HG02610 (cell line): ENCODE results near the gene STAG1.
"Not testable (repeated sequence)": the region's sequence is repeated elsewhere in the genome, so short reads cannot be mapped to it uniquely, and the experiment has no call there.

Experiments
- ATAC-seq: cut with Tn5 transposase; IDR thresholded peaks from one replicate; pipeline ENCODE4 v1.9.1; 2021; ENCODE audit warnings: mild to moderate bottlenecking, moderate library complexity; ENCODE audit not compliant: unreplicated experiment

Gene STAG1

GRCh38 chr3:136604961-136605360 is 147.2 kb downstream of the STAG1 start:
- no peak for ATAC-seq

DNA sequence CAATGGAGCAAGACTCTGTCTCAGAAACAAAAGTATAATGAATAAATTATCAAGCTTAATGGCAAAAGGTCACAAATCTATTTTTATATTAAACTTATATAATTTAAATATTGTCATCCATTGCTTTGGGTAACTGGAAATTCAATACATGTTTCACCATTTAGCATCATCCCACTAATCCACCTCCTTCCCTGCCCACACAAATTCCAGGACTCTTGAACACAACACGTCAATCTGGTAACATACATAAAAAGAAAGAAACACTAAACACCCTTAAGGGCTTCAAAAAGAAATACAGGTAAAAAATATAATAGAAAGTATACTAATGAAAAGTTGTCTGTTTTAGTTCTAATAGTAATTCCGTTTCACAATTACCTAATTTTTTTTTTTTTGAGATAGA is 149.4 kb downstream of the STAG1 start:
- ATAC-seq, result no peak

DNA sequence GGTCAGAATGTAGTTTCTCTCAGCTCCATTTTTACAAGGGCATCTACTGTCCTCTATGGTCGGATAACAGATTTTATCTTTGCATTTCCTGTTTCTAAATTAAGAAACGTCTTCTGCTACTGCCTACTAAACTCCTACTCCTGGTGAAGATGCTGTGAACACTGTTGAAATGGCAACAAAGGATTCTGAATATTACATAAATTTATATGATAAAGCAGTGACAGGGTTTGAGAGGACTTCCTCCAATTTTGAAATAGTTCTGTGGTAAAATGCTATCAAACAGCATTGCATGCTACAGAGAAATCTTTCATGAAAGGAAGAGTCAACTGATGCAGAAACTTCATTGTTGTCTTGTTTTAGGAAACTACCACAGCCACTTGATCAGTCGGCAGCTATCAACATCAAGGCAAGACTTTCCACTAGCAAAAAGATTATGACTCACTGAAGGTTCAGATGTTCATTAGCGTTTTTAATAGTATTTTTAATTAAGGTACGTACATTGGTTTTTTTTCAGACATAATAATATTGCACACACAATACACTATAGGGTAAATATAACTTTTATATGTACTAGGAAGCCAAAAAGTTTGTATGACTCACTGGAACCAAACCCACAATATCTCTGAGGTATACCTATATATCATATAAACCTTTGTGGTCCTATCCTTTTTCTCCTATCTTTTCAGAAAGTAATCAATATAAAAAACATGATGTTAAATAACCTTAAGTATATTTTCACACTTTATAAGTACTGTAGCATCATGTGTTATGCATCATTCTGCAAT is 156.1 kb downstream of the STAG1 start:
- ATAC-seq, result no peak

DNA sequence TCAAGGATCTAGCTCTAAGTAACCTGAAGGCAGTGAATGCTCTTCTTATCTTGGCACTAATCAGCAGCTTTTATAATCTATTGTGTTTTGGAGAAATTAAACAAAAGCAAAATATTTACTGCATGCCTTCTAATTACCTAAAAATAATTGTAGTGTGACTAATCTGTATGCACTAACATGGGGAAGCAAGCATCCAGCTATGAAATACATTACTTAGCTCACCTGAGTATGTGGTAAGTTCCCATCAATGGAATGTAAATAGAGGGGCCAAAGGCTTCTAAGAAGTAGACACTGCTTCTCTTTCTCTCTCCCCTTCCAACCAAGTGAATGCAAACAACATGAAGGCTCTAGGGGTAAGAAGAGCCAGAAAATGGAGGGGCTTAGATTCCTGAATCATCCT is 165.6 kb downstream of the STAG1 start:
- ATAC-seq, result no peak

DNA sequence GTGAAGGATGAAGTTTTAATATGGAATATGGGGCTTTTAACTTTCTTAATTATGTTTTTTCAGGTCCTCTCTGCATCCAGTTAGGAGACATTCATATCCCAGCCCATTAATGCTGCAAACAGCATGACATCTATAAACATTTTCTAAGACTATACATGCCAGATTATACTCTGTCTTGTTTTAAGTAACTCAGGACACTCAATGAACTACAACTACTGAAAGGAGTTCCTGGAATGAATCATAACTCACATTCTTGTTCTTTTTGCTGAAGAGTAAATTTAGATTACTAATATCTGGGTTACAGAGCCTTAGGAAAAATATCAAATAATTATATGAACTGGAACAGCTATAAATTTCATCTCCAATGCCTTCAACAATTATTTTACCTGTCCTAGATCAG is 167.4 kb downstream of the STAG1 start:
- ATAC-seq, result peak; percentile 71

GRCh38 chr3:136583823-136584222 is 168.4 kb downstream of the STAG1 start:
- ATAC-seq, result no peak

DNA sequence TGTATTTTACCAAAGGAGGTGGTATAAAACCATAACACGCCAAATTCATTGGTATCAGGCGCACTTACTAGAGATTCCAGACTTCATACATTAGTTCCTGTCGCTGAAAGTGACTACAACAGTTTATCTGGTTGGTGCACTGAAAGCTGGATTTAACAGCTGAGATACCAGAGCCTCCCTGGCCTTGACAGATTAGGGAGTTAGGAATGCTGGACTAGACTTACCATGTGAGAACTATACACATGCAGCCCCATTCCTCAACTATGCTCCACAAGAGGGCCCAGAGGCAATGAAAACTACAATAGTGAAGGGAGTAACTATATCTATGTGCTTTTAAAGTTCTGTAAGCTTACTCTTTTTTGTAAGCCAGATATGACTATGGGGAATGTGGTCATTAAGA is 174.4 kb downstream of the STAG1 start:
- ATAC-seq, result no peak

DNA sequence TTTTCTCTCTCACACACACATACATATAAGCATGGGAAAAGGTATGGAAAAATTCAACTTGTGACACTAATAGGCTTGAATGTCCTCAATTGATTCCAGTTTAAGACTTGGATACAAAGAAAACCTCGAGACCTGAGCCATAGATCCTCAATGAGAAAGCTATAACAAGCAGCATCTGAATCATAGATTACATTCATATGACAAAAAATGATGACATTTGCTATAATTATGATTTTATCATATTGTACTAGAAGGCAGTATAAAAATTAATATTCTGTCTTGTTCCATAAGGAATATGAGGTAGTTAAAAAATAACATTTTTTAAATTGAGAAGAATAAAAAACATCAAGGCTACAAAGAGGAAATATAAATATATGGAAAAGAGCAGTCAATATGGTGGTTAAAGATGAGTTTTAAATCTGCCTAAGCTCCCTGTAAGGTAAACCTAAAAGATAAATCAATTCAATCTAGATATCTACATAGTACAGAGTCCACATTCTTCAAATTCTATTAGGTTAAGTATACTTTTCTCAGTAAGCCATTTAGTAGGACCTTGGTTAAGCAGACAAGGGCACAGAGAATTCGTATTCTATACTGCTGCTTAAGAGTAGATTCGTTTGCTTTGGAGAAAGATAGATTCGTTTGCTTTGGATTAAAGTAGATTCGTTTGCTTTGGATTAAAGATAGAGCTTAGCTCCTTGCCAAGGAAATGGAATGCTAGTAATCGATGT is 175.7 kb downstream of the STAG1 start:
- no peak for ATAC-seq

- ATAC-seq, result no peak
Measured at GRCh38 chr3:136567599-136568188, 184.5 kb downstream of the STAG1 start.

- ATAC-seq, result not testable (repeated sequence)
Measured at GRCh38 chr3:136564962-136565361, 187.2 kb downstream of the STAG1 start.

DNA sequence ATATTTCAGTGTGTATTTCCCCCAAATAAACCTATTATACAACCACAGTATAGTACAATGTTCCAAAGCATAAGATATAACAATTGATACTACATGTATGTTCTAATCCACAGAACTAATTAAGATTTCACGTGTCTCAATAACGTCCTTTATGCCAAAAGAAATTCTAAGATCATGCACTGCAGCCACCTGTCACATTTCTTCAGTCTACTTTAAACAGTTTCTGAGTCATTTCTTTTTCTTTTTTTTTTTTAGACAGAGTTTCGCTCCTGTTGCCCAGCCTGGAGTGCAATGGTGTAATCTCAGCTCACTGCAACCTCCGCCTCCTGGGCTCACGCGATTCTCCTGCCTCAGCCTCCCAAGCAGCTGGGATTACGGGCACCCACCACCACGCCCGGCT is 190.2 kb downstream of the STAG1 start:
- no peak for ATAC-seq

GRCh38 chr3:136559896-136560295 is 192.3 kb downstream of the STAG1 start:
- ATAC-seq, result no peak

DNA sequence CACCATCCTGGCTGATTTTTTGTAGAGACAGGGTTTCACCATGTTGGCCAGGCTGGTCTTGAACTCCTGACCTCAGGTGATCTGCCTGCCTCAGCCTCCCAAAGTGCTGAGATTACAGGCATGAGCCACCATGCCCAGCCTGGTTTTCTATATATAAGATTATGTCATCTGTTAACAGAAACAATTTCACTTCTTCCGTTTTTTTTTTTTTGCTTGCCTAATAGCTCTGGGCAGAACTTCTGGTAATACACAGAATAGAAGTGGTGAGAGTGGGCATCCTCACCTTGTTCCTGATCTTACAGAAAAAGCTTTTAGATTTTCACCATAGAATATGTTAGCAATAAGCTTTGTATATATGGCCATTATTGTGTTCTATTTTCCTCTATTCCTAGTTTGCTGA is 202.7 kb downstream of the STAG1 start:
- ATAC-seq, result not testable (repeated sequence)

GRCh38 chr3:136547293-136547692 is 204.9 kb downstream of the STAG1 start:
- ATAC-seq, result no peak

GRCh38 chr3:136546720-136547119 is 205.5 kb downstream of the STAG1 start:
- ATAC-seq, result no peak

DNA sequence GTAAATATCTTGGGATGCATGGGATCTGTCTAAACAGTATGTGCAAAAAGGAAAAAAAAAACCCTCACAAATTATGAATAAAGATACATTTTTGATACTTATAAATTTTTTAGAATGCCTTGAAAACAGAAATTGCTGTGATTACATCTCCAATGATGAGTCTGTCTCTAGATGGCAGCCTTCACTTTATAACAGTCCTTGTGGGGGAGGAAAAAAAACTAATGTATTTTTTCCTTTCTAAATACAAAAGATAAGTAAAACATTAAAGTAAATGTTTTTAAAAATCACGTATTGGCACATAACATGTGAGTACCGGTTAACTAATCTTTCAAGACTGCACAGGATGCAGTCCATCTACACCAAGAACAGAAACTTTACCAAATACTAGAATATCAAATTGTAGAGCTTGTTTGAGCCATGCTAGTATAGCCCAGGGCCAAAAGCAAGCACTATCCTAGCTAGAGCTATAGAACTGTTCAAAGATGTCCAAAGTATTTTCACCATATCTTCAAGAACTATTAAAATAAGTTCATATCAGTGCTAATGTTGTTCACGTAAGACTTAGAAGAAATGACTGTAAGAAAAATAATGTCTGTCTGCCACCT is 206.4 kb downstream of the STAG1 start:
- no peak for ATAC-seq

DNA sequence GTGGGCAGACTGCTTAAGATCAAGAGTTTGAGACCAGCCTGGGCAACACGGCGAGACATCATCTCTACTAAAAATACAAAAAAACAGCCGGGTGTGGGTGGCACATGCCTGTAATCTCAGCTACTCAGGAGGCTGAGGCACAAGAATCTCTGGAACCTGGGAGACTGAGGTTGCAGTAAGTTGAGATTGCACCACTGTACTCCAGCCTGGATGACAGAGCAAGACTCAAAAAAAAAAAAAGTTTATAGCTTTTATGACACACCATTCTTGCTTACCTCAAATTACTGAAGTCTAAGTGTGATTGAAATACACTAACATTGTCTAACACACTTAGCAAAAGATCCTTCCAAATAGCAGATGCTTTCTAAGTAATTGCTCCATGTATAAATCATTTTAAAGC is 207.6 kb downstream of the STAG1 start:
- no peak for ATAC-seq

DNA sequence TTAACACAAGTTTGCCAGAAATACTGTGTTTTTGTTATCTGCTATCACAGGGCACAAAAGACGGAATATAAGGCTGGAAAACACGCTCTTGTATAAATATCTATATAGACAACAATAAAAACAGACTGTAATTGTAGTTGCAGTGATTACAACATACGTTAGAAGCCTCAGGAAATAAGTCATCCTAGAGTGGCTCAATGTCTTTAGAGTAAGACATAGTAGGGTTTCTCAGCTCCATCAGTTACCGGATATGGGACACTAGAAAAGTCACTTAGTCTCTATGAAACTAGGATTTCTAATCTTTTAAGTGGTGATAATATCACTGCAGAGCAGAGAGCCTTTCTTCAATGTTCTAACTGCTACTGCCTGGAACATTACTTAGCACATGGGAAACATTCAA is 208.8 kb downstream of the STAG1 start:
- no peak for ATAC-seq

DNA sequence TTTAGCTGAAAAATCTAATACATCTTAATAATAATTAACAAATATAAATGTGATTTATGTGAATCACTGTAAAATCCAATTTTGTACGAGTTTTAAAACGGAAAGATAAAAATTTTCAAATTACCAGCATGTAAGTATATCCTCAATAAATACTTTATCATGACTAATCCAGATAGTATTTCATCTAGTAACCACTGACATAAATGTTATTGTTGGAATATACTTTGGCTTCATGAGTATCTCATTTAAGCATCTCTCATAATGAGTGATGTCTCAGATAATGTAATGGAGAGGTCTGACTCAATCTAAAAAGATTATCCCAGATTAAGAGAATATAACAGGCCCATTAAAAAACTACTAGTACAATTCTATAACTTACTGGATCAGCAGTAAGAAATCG is 216.3 kb downstream of the STAG1 start:
- ATAC-seq, result no peak

DNA sequence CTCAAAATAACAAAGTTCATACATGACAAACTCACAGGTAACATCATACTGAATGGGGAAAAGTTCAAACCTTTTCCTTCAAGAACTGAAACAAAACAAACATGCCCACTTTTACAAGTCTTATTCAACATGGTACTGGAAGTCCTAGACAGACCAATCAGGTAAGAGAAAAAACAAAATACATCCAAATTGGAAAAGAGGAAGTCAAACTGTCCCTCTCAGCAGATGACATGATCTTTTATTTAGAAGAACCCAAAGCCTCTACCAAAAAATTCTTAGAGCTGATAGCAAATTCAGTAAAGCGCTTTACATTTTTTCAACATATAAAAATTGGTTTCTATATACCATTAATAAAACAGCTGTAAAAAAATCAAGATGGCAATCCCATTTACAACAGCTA is 219.4 kb downstream of the STAG1 start:
- no peak for ATAC-seq

- ATAC-seq, result no peak
Measured at GRCh38 chr3:136518102-136518501, 234.1 kb downstream of the STAG1 start.

DNA sequence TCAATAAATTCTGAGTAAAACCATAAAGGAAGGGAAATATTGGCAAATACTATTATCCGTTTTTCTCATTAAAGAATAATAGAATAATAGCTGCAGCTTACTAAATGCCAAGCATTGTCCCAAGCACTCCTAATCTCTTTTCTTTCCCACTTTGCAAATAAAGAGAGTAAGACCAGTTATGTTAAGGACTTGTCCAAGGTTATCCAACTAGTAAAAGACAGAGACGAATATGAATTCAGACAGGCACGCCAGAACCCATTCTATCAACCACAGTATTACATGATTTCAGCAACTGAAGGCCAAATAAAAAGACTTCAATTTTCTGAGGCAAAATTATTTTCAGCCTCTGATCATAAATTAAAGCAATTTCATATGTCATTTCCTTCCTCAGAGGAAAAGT is 235.5 kb downstream of the STAG1 start:
- no peak for ATAC-seq
